GM10847 (cell line): ENCODE results near the gene MGMT.

Source experiments
- POLR2A ChIP-seq: IDR thresholded peaks from 2 replicates; pipeline ENCODE4 v1.6.1; 2011; ENCODE audit not compliant: insufficient read length; ENCODE audit errors: extremely low read depth

Gene MGMT

DNA sequence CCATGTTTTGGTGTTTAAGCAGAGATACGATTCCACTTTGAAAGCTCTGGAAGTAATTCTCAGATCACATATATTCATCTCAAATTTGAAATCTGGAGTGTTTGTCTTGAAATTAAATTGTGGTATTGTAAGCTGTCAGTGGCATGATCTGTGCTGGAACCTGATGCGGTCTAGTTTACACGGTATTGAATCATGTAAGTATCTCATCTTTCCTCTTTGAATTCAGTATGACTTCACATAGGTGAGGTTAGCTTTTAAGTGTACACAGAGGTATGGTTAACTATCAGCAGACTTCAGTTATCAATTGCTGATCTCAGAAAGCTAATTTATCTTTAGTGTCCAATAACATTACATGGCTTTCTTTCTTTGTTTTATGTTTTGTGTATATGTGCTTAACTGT, 155.2 kb downstream of the MGMT start:
- TF ChIP-seq POLR2A, result no peak

DNA sequence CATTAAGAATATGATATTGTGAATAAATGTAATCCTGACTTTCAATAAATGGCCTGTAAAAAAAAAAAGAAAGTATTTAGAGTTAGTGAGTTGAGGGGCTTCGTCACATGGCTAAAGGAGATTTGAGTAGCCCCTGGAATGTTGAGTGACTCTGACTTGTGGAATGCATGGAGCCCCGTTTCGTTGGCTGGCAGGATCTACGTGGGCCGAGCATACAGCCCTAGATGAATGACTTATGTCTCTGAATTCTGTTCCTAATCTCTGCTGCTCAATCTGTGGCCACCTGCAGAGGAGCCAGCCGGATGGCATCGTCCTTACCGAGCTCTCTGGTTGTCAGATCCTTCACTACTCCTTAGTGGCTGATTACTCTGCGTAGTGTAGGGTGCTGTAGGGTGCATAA, 155.7 kb downstream of the MGMT start:
- no peak for TF ChIP-seq POLR2A

DNA sequence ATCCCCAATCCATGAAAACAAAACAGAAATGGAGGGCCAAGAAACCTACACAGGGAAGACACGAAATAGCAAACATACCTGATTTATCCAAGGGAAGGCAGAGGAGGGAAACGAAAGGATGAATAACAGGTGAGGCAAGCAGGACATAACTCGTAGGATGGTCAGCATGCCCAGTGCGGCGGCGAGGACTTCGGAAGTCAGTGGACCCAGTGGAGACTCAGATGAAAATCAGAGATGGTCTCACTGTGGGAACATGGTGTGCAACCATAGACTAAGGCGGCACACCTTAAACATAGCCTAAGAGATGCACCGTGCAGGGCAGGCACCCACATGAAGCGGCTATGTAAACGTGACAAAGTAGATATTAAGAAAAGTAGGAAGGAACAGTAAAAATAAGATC, 157.5 kb downstream of the MGMT start:
- no peak for TF ChIP-seq POLR2A

DNA sequence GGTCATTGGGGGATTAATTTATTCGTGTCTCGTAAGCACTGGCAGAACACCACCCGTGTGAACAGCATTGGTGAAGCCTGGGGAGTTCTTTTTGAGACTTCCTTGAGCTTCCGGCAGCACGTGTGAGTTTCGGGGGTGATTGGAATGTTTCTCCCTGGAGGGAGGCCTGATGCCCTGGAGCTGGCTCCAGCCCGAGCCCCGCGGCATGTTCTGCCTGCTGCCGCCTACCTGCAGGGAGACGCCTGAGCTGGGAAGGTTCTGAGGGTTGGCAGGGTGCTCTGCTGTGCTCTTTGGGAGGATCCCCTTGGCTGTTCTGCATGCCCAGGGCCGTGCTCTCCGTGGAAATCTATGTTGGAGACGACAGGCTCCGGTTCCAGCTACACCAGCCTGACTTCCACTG, 159.3 kb downstream of the MGMT start:
- no peak for TF ChIP-seq POLR2A

DNA sequence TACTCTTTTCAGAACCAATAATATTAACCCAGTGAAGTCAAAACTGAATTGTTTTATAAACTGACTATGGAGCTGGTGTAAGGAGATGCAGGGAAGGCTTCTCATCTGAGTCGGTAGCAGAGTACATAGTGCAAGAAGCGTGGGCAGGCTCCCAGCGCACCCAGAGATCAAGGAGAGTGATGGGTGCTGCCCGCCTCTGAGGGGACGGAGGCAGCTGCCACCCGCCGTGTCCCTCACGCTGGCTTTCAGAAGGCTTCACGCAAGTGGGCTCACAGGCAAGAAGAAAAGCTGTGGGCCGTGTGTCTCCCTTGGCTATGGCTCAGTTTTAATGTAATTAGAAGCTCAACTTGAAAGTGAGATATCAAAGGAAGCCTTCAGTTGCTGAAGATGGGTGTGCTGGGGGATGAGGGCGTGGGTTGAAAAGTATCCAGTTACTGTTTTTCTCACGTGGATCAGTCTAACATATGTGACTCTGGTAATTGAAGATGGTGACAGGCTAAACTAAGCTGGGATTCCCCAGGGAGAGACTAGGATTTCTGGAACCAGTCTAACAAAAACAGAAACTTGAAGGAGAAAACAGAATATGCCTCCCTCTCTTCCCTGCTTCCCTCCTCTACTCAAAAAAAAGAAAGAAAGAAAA, 159.9 kb downstream of the MGMT start:
- TF ChIP-seq POLR2A, result no peak

DNA sequence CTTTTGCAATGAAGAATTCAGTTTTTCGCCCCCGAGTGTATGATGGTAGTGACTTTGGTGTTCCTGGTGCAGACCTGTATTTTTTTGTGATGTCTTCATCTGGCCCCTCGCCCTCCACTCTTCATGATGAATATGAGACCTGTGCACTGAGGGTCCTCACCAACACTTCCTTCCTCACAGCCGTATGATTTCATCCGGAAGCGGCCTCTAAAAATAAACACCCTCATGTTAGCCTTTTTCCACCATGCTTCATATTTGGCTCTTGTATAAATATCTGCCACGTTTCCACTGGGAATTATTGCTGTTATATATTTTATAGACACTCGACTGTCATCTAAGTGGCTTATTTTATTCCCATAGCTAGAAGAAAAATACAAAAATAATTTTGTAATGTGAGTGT, 160.4 kb downstream of the MGMT start:
- no peak for TF ChIP-seq POLR2A

DNA sequence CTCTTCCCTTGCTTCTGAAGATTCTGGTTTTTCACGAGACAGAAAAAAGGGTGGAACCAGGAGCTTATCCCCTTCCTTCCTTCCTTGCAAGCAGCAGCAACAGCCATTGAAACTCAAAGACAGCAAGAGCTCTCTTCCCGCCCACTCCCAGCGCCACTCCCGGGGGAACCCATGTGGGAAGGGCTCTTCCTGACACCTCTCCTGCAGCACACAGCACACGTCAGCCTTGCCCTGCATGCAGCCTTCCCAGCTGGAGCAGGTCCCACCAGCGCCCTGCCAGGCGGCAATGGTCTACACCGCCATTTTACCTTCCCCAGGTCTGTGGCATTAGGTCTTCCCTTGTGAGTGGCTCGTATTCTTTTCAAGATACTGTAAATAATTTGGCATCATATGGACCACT, 161.8 kb downstream of the MGMT start:
- TF ChIP-seq POLR2A, result no peak

DNA sequence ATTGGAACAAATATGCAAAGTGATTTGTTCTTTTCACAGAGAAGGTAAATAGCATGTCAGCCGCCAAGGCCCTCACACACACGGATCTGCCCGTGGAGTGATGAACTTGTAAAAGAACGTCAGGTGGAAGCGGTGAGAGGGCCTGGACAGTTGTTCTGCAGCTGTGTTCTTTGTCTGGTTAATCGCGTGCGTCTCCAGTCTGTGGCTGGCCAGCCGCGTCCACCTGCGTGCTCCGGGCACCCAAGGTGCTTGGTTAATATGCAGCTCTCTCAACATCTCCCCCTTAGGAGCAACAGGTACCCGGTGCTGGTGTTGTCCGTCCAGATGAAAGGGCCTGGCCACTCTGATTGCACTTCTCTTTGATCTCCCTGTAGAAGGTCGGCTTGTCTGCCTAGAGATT, 162.9 kb downstream of the MGMT start:
- no peak for TF ChIP-seq POLR2A

DNA sequence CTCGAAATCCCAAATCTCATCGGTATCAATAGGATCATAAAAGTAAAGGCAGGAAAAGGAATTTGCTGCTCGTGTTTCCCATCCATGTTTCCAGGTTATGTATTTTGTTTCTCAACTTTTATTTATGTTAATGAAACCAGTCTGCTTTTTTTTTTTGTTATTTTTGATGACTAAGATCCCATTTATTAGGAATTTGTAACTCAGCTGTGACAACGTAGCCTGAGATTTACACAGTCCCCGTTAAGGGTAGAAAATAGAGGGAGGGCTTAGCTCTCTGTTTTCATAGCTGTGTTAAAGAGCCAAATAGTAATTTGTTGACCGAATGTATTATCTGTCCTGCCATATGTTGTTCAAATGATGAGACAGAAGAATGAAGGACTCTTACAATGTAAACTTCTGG, 164.0 kb downstream of the MGMT start:
- no peak for TF ChIP-seq POLR2A

DNA sequence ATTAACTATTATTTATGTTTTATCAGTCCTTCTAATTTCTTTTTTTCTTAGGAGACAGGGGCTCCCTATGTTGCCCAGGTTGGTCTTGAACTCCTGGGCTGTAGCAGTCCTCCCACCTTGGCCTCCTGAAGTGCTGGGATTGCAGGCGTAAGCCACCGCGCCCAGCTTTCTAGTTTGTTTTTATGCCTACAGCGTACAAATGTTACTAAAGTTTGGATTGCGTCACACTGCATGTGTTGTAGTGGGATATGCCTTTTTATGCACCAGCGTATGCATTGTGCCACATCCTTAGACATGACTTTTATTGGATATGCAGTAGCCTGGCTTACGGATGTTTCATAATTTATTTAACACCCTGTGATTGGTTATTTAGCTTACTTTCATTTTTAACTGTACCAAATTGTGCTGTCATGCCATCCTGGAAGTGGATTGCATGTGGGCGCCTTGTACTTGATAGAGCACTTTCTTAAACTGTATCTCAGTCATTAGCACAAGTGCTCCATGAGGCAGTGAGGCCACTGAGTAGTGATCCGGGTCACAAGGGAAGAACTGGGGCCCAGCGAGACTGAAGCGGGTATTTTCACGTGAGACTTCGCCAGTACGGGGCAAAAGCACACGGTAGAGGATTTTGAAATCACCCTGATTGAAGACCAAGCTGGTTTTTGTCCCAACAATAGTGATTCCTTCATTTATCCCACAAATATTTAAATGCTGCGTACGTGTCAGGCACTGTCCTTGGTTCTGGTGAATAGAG, 165.0 kb downstream of the MGMT start:
- no peak for TF ChIP-seq POLR2A

DNA sequence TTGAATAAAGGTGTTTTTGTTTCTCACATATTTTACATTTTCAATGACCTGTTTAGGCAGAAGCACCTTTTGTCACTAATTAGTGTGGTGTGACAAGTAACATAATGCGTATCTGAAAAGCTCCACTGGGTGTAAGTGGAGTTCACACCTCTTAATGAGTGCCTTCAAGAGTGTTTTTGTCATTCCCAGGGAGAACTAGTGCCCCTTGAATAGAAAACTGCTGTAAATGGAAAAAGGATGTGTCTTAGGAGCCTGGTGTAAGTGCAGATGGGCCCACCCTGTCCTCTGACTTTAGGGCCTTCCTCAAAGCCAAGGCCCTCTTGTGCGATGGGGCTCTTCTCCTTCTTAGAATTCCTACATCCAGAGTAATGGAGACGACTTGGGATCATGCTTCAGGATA, 170.0 kb downstream of the MGMT start:
- no peak for TF ChIP-seq POLR2A

DNA sequence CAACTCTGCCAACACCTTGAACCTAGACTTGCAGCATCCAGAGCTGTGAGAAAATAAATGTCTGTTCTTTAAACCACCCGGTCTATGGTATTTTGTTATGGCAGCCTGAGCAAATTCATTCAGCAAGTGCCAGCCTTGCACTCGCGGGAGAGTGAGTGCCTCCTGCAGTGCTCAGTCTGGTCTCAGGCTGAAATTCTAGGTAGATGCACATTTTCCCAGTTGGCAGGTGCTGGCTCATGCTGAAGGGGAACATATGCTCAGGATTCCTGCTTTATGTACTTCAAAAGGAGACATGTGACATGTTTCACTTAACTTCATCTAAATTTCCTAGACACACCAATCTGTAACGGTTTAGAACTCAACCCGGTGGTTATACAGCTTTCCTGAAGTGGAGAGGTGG, 170.8 kb downstream of the MGMT start:
- TF ChIP-seq POLR2A, result no peak

DNA sequence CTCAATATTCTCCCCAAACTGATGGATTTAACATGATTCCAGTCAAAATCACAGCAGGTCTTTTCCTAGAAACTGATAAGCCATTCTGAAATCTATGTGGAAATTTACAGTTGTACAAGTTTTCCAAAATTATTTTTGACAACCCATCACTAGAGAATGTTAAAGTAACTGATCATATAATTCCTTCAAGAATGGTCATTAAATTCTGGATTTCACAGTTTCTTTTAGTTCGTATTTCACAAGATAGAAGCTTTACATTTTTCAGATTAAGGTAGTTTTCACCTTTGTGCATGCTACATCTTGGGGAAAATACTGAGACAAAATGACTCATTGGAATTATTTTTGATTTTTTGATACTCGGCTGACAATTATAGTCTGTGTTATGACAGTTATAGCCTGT, 174.3 kb downstream of the MGMT start:
- no peak for TF ChIP-seq POLR2A

DNA sequence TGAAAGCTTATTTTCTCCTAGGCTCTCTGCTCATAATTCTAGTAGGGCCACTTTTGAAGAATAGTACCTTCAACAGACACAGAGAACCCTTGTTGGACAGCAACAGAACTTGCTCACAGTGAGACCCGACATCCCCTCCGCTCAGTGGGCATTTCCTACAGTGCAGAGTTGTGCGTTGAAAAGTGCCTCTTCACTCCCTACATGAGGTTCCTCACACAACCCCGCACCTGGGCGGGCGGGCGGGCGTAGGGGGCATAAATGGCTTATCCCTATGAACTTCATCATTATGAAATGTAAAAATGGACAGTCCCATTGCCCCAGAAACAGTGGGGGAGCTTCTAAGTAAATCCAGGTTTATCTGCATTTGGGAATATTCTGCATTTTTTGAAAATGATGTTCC, 174.9 kb downstream of the MGMT start:
- TF ChIP-seq POLR2A, result no peak

DNA sequence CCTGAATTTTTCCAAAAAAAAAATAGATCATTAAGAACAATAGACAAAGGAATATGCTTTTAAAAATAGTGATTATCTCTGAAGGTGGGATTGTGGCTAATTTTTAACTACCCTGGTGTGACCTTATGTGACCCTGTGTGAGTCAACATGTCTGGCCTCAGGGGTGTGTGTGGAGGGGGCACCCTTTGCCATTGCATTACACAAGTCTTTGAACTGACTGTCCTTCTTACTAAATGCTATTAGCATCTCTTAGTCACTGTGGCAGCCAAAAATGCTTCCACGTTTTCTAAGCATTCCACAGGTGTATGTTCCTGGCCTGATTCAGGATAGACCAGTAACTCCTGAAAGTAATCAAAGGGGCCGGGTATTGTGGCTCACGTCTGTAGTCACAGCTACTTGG, 175.4 kb downstream of the MGMT start:
- no peak for TF ChIP-seq POLR2A

DNA sequence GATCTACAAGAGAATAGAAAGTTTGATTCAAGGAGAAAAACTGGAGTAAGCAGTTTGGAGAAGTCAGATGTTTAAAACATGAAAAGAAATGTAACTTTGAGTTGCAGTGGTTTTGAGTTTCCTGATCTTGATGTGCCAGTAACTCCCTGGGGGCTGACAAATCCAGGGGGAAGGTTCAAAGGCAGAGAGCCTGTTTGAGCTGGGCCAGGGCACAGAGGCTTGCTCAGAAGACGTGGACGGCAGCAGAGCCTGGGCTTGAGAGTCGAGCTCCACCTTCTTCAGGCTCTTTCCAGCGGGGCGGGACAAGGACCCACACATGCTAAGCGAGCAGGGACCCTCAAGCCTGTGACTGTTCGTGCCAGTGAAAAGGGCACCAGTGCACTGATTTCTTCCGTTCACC, 176.2 kb downstream of the MGMT start:
- no peak for TF ChIP-seq POLR2A

DNA sequence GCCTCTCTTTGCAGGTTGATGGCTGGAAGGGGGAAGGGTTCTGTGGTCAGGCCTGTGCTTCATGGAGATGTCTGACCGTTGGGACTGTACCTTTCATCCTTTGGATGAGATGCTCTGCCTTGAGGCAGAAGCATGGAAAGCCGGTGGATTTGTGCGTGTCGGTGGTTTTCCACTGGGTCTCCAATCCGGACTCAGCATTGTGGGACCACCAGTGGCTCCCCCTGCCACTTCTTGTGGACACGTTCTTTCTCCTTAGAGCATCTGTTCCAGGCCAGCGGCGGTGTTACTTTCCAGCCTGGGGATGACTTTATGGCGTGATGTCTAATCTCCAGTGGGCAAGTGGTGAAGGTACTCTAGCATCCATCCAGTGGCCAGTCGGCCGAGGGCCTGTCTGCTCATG, 178.4 kb downstream of the MGMT start:
- TF ChIP-seq POLR2A, result no peak
